ENCODE data around the gene SEMA3C. TPM values are rescaled to one million over a fixed set of nuclear protein-coding genes. Genes with fewer than 3 reads are reported as not detected.

Gene SEMA3C
- total RNA-seq, 1 experiment from 2014 or later, result 136 TPM

DNA sequence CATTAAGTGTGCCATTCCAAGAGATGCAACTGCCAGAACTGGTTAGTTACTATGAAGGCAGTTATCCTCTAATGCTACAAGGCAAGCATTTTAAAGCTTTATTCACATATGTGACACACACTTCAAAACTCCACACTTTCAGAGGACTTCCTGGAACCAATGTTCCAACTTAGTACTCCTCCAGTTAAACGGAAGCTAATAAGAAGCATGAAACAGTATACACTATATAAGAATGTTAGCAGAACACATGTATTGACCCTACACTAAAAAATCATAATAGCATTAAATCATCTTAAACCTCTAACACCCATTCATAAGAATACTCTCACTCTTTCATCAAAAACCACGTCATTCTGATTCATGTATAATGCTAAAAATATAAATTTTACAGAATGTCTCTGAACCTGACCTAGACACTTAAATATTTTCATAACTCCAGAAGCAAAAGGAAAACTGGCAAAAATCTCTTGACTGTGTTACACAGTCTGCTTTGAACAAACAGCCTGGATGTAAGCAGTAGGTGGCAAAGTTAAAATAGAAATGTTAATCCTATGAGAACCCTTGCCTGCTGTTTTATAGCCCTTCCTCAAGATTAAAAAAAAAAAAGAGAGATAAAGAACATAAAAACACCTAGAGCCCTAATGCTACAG is 135.0 kb downstream of the SEMA3C start:
- DNase-seq (ENCODE audit: low read depth), result peak; percentile 68

DNA sequence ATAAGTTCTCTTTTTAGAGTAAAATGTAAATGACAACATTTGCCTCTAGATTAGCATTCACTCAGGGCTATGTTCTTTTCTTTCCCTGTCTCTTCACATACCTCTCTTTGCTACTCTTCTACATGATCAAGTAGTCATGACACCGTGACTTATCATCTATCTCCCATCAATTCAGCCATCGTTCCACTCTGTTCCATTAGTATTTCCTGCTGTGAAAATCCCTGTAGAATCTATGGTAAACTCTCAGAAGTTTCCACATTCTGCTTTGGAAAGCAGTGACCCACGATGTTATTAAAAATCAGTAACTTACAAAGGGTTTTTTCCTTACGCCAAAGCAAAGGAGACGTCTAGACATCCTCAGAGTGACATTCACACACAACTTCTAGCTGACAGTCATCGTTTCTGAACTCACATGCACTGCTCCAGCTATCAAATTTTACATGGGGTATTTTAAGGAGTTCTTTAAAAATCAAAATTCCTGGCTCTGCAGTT is 135.6 kb downstream of the SEMA3C start:
- no peak for DNase-seq (ENCODE audit: low read depth)

- DNase-seq (ENCODE audit: low read depth), result peak; percentile 93
Observed at GRCh38 chr7:80781561-80781979, 137.3 kb downstream of the SEMA3C start.

- peak; percentile 26 for DNase-seq (ENCODE audit: low read depth)
Observed at GRCh38 chr7:80781146-80781545, 137.7 kb downstream of the SEMA3C start.

DNA sequence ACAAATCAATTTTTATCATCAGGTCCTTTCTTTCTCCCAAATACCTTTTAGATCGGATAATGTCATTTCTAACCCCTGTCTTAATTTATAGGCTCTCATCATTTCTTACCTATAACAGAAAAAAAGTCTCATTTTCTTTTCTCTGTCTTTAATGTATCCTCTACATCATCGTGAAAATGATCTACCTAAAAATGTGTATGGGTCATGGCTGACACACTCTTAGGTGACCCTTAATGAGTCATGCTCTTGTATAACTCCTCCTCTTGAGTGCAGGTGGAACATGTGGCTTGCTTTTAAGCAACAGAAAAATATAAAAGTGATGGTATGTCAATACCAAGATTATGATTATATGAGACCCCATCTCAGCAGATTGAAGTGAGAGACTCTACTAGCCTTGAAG is 139.4 kb downstream of the SEMA3C start:
- DNase-seq (ENCODE audit: low read depth), result no peak

GRCh38 chr7:80775897-80776296 is 143.0 kb downstream of the SEMA3C start:
- DNase-seq (ENCODE audit: low read depth), result no peak

DNA sequence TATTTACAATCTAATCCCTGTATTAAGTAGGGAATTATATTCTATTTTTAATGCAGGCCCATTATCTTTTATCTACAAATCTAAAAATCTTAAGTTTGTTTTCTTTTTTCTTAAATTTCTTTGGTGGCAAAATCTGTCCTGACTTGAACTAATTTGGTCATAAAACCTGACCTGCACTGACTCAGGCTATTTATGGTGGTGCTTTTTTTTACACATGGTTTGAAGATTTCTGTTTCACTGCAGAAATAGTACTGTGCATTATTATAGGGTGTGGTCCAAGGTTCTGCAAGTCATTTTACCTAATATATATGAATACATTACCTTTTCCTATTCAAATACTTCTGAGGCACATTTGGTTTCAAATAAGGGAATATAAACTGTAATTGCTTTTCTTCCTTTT is 143.4 kb downstream of the SEMA3C start:
- DNase-seq (ENCODE audit: low read depth), result no peak

DNA sequence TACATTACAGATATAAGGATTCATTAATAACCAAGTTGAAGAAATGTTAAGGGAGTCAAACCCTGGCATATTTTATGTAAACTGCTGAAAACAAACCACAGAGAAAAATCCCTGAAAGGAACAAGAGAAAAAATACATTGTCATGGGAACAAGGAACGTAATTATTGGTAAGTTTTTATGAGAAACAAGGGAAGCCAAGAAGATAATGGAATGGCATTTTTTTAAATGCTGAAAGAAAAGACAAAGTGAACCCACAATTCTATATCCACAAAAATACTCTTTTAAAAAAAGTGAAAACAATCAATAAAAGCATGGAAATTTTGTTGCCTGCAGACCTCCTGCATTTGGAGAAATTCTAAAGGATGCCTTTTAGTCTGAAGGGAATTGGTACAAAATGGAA is 144.0 kb downstream of the SEMA3C start:
- DNase-seq (ENCODE audit: low read depth), result no peak

DNA sequence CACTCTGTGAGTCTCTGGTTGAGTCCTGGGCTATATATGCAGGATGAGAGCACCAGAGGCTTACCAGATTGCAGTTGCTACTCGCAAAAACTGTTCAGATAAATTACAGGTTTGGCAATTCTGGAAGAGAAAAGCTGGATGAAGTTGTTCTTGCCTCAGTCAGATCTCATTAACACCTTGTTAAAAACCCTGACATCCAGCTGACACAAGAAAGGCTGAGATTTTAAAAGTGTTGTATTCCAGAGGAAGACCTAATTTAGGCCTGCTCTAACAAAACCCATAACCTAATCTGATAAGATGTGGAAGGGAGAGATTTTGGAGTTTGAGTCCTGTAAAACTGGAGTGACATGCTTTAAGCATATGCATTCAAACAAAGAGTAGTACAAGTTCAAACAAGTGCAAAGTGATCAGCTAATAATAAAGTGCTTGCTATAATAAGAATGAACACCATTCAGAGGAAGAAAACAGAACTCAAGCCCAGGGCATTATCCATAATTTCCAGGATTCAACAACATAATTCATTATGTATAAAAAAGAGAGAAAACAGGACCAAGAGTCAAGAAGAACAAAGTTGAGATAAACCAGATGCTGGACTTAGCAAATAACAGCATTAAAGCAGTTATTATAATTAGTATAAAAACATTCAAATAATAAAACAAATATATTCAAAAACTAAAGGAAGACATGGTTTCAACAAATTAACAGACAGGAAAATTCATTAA is 144.9 kb downstream of the SEMA3C start:
- no peak for DNase-seq (ENCODE audit: low read depth)

- no peak for DNase-seq (ENCODE audit: low read depth)
Observed at GRCh38 chr7:80772347-80772993, 146.4 kb downstream of the SEMA3C start.

- DNase-seq (ENCODE audit: low read depth), result no peak
Observed at GRCh38 chr7:80771523-80771922, 147.3 kb downstream of the SEMA3C start.

DNA sequence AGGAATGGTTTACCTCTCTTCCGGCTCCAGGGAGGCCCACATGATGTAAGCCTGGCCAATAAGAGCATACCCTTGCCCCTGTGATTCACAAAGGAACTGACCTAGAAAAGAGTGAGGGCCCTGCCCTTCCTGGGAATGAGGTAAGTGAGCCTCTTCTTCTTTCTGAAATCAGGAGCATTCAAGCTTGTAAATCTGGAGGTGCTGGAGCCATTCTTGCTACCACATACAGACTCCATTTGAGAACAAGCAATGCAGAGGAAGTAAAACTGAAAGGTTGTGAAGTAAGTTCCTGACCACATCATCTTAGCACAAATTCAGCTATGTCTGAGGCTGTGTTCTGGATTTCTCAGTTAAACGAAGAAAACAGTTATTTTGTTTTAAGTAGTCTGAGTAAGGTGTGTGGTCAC is 148.2 kb downstream of the SEMA3C start:
- no peak for DNase-seq (ENCODE audit: low read depth)

DNA sequence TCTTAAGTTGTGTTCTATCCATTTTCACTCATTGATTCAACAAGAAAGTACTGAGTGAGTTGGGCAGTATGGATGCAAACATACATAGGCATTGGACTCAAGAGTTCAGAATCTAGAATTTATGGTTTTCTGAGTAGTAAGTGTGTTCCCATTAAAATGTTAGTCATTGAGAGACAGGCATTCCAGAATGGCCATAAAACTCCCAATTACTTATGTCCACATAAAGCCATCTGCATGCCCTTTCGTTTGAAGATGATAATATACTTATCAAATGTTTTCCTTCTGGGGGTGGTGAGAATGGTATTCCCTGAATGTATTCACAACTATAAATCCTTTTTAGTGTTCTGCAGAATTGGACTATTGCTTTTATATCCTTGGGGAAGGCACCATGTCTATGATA is 148.8 kb downstream of the SEMA3C start:
- no peak for DNase-seq (ENCODE audit: low read depth)

DNA sequence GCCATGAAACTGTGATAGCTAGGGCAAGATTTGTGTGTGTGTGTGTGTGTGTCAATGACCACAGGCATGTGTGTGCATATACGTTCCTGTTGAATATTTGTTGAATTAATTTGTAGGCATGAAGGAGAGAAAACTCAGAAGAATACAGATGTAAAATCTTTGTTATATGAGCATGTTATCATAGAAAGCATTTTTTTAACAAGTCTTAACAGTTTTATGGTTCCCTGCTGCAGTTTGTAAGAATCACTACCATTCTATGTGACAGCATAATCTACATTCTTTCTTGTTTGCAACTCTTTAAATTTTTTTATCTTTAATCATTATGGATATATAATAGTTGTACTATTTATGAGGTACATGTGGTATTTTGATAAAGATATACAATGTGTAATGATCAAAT is 150.1 kb downstream of the SEMA3C start:
- no peak for DNase-seq (ENCODE audit: low read depth)

- DNase-seq (ENCODE audit: low read depth), result no peak
Observed at GRCh38 chr7:80767654-80768053, 151.2 kb downstream of the SEMA3C start.

GRCh38 chr7:80766724-80767123 is 152.1 kb downstream of the SEMA3C start:
- DNase-seq (ENCODE audit: low read depth), result no peak

GRCh38 chr7:80764132-80764531 is 154.7 kb downstream of the SEMA3C start:
- no peak for DNase-seq (ENCODE audit: low read depth)

DNA sequence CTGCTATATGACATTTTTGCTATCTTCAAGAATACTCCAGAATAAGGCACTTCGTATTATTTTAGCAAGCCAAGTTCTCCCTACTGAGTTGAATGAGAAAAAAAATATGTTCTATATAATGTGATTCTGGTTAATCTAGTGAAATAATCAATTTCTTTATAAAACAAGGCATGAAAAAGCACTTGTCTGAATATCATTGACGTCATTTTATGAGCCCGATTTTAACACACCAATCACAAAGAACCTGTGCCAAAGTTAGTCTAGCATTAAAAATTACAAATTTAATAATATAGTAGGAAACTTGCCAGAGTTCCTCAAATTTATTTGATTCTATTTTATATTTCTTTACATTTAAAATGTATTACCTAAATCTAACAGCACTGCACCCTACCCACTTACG is 155.1 kb downstream of the SEMA3C start:
- DNase-seq (ENCODE audit: low read depth), result no peak

DNA sequence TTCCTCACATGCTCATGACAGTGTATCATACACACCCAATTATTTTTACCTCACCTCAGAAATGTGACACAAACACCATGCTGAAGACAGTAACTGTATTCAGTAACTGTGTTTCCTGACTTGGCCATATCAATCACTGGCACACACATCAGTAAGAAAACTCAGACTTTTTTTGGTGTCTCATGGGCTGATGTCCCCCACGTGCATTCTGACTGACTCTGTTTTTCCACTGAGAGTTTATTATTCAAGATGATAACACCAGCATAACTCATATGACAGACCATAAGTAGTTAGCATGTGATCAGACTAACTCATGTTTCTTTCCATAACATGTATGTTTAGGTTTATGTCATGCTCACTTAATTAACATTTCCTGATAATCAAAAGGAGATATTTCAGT is 155.6 kb downstream of the SEMA3C start:
- no peak for DNase-seq (ENCODE audit: low read depth)

DNA sequence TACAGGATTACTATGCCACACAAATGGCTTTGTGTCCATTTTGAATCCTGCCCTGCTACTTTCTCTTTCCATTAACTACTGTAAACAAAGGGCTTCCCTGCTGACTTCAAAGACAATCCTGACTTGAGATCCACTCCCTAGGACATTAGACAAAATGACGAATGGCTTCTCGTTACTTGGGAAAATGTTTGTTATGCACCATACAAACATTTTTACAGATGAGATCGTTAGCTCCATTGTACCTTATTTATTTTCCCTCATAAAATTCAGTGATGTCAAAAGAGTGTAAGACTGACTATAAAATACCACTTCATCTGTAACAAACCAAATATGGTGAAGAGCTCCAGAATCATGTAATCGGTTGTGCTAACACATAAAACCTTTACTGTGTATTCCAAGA is 158.6 kb downstream of the SEMA3C start:
- no peak for DNase-seq (ENCODE audit: low read depth)

DNA sequence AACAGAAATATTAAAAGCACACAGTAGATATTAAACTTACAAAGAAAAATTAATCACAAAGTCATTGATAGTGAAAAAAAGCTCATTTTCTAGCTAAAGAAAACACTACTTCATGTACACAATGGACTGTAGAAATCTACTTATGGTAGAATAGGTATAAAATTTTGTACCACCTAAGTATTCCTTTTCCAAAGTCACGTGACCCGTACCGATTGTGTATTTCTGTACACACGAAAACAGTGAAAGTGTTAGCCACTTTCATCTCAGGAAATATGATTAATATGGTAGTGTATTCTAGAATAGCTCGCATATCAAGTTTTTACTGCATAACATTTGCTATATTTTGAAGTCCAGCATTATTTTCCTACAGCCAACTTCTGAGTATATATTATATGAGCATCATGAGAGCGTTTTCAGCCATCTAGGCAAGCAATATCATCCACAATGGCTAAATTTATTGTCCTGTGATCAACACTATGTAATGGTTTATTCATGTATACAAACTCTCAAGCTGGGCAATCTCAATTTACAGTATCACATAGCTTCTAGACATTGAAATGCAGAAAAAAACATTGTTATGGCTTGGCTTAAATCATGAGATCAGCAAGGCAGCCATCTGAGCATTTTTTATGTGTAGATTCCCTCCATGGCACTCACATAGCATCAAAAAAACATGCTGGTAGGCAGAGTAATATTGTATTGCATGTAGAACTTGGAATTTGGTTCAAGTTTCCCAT is 165.7 kb downstream of the SEMA3C start:
- no peak for DNase-seq (ENCODE audit: low read depth)

DNA sequence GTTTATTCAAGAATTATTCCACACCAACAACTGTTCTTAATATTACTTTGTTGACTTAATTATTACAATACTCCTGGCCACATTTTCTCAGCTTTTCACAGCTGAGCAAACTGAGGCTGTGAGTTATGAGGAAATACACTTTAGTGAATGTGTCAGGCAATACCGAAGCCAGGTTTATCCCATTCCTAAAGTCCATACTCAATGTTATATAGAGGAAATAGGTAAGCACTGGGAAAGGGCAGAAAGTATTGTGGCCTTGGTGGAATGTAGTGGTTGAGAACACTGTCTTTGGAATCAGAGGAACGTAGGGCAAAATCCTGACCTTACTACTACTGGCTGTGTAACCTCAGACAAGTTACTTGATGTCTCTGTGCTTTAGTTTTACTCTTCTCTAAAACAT is 169.6 kb downstream of the SEMA3C start:
- no peak for DNase-seq (ENCODE audit: low read depth)

Data from LHCN-M2 (cell line).